ENCODE data around the gene RASA3. TPM values are rescaled to one million over a fixed set of nuclear protein-coding genes. Genes with fewer than 3 reads are reported as not detected.

RASA3 gene
- total RNA-seq, 1 donor from 2014 or later = 9.3 TPM

DNA sequence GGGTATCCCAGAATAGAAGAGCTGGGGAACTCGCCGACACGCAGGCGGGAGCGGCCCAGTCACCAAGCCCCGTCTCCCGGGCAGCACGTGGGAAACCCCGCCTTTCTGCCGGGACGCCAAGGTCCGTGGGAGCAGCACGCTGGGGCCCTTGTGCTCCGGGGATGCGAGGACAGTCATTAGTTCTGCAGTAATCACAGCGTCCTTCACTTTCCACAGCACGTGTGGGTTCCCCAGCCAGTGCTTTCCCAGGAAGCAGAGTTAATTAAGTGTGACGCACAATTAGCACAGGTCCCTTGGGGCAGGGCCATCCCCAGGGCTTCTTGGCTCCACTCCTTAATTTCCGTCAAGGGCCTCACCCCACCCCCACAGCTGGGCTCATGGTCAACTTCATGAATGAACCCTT lies 94.2 kb downstream of the RASA3 start:
- Mint-ChIP-seq H3K4me1 (ENCODE audit: unreplicated experiment) (peaks cover 28% of the 10 kb centered on the region), H3K27me3 (no peaks in the 10 kb centered on the region), H3K4me3 (no peak overlapping the region), H3K27ac (no peak overlapping the region), H3K9me3 (no peaks in the 10 kb centered on the region), H3K36me3 (no peaks in the 10 kb centered on the region)
- TF ChIP-seq, protein P1, sequence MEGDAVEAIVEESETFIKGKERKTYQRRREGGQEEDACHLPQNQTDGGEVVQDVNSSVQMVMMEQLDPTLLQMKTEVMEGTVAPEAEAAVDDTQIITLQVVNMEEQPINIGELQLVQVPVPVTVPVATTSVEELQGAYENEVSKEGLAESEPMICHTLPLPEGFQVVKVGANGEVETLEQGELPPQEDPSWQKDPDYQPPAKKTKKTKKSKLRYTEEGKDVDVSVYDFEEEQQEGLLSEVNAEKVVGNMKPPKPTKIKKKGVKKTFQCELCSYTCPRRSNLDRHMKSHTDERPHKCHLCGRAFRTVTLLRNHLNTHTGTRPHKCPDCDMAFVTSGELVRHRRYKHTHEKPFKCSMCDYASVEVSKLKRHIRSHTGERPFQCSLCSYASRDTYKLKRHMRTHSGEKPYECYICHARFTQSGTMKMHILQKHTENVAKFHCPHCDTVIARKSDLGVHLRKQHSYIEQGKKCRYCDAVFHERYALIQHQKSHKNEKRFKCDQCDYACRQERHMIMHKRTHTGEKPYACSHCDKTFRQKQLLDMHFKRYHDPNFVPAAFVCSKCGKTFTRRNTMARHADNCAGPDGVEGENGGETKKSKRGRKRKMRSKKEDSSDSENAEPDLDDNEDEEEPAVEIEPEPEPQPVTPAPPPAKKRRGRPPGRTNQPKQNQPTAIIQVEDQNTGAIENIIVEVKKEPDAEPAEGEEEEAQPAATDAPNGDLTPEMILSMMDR (conservative IDR thresholded peaks at IDR 0.05) = no peak
- DNase-seq (ENCODE audit: extremely low spot score, unreplicated experiment) = no peak

DNA sequence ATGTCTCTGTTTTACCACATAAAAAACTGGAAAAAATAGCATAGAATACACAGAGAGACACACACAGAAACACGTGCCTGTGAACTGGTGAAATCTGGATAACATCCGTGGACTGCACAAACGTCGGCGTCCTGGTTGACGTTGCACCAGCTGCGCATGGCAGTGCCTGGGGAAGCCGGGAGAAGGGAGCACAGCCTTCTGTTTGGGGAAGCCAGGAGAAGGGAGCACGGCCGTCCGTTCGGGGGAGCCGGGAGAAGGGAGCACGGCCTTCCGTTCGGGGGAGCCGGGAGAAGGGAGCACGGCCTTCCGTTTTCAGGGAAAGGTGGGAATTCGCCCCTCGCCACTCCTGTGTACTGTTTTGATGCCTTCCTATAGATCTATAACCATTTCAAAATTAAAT lies 94.7 kb downstream of the RASA3 start:
- no peak overlapping the region for H3K4me3 Mint-ChIP-seq
- no peaks in the 10 kb centered on the region for H3K27me3 Mint-ChIP-seq
- TF ChIP-seq, protein P1 (conservative IDR thresholded peaks at IDR 0.05) = no peak
- peaks cover 26% of the 10 kb centered on the region for H3K4me1 Mint-ChIP-seq (ENCODE audit: unreplicated experiment)
- no peak overlapping the region for H3K27ac Mint-ChIP-seq
- no peaks in the 10 kb centered on the region for H3K9me3 Mint-ChIP-seq
- H3K36me3 Mint-ChIP-seq = no peaks in the 10 kb centered on the region
- no peak for DNase-seq (ENCODE audit: extremely low spot score, unreplicated experiment)

DNA sequence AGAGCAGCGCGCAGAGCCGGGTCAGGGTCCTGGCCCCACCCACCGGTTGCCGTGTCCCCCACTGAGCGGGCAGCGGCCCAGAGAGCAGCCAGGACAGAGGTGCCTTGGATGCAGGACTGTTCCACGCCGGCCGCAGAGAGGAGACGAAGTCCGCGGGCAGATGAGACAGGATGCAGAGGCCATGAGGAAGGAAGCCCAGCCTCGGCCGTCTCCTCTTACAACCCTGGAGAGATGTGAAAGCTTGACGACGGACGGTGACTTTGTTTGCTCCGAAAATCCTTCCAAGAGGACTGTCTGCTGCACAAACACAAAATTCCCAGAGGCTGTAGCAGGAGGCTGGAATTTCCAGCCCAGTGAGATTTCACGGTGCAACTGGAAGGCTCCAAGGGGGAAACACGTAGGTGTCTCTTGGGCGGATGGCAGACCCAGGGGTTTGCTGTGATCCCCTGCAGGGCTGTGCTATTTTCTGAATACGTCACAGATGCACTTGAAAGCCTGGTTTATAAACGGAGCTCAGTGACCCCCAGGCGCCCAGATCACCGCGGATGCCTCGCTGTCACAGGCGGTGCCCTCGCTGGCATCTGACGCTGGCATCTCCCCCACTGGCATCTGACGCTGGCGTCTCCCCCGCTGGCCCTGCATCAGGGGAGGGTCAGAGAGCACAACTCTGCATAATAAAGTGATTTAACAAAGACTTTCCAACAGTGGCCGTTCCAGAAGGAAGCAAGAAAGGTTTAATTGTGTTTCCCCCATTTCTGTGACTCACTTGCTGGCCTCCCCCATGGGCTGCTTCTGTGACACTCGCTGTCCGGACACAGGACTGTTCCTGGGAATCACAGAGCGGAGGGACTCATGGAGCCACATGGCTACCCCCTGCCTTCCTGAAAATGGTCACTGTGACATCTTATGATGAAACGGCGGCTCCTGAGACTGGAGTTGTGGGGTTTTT lies 96.6 kb downstream of the RASA3 start:
- Mint-ChIP-seq H3K9me3 (no peaks in the 10 kb centered on the region), H3K27ac (no peak overlapping the region), H3K4me1 (ENCODE audit: unreplicated experiment) (peaks cover 35% of the 10 kb centered on the region), H3K4me3 (peak overlapping the region; percentile 22), H3K36me3 (no peaks in the 10 kb centered on the region), H3K27me3 (no peaks in the 10 kb centered on the region)
- TF ChIP-seq, protein P1 (conservative IDR thresholded peaks at IDR 0.05) = no peak
- DNase-seq (ENCODE audit: extremely low spot score, unreplicated experiment) = no peak

DNA sequence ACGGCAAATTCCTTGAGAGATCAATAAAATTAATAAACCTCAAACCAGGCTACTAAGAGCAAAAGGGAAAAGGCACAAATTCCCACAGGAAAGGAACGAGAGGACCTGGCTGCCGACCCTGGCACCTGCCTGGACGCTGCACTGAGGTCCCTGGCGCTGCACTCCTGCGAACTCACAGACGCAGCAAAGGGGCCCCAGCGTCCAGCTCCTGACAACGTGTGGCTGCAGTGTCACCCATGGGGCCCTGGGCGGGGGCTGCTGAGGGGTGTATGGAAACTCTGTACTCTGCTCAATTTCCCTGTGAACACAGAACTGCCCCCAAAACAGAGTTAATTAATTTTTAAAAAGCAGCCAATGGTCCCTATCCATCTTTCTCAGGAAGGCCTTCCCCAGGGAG lies 97.2 kb downstream of the RASA3 start:
- Mint-ChIP-seq H3K36me3 (no peaks in the 10 kb centered on the region), H3K4me3 (no peak overlapping the region), H3K4me1 (ENCODE audit: unreplicated experiment) (peaks cover 39% of the 10 kb centered on the region), H3K9me3 (no peaks in the 10 kb centered on the region), H3K27me3 (no peaks in the 10 kb centered on the region), H3K27ac (no peak overlapping the region)
- DNase-seq (ENCODE audit: extremely low spot score, unreplicated experiment) = no peak
- TF ChIP-seq, protein P1 (conservative IDR thresholded peaks at IDR 0.05) = no peak

DNA sequence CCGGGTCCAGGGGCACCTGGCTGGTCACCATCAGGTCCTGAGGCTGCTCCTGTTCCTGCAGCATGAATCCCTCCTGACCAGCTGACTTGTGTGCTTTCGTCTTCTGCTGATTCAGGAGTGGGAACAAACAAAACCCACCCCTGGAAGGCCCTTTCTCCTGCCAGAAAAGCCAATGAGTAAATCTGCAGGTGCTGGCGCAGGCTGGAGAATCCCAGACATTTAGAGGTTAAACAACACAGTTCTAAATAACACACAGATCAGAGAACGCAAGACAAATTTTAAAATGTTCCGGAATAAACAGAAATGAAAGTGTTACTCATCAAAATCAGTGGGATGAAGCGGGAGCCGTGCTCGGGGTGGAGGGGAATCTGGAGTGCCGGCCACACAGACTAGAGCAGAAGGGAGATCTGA lies 97.9 kb downstream of the RASA3 start:
- TF ChIP-seq, protein P1 (conservative IDR thresholded peaks at IDR 0.05) = no peak
- H3K27me3 Mint-ChIP-seq = no peaks in the 10 kb centered on the region
- no peaks in the 10 kb centered on the region for H3K9me3 Mint-ChIP-seq
- H3K36me3 Mint-ChIP-seq = no peaks in the 10 kb centered on the region
- H3K27ac Mint-ChIP-seq = peak overlapping the region; percentile 27
- no peak for DNase-seq (ENCODE audit: extremely low spot score, unreplicated experiment)
- H3K4me3 Mint-ChIP-seq = no peak overlapping the region
- peaks cover 39% of the 10 kb centered on the region for H3K4me1 Mint-ChIP-seq (ENCODE audit: unreplicated experiment)
